Activated CD8-positive, alpha-beta memory T cell treated with anti-CD3 and anti-CD28 coated beads for 24 hours (primary cell): Measurements from ENCODE around the gene NCKAP5.

Source experiments
- DNase-seq: peaks from one replicate; pipeline ENCODE4 v3.0.0-alpha.2; 2020

The NCKAP5 gene

DNA sequence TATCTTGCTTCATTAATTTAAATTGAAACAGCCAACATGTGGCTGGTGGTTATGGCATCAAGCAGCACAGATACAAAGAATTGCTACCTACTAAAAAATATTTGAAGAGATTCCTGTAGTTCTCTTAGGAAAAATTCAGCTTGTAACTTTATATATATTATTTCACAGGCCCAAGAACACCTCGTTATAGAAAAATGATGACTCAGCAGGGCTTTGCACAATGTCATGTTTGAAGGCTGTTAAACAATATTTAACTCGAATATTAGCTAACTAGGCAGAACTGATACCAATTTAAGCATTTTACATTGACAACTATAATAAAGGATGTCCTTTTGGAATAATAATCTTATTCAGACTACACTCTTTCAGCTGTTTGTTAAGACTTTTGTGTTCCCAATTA, 795.9 kb downstream of the NCKAP5 start:
- DNase-seq = no peak

DNA sequence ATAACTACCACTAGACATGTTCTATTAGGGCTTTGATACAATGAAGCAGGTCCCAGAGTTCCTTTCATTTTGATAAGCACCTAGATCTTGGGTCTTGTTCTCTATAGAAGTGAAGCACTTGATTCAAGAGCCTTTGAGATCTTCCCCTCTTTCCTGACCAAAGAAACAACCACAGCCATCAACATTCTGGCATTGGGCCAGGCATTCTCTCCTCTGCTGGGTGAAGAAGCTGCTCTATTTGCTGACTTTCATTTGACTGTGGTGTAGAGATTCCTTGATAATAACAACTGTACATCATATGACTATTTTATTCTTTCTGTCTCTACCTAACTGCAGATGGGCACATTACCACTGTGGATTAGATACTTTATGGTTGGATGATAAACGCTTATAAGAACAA, 801.7 kb downstream of the NCKAP5 start:
- DNase-seq = no peak

DNA sequence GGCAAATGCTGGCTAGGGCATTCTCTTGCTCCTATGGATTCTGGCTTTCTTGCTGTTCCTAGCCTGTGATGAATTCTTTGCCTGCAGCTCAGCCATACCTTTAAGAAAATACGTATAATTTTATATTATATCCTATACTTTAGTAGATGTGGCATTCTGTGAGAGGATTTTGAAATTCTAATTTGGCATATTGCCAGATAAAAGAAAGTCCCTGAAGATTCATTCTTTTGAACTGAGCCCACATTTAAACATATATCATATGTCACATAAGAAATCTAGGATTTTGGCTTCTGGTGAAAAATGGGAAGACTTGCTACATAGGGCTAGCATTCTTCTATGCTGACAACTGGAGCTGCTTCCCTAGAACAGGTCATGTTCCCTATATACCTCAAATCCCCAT, 806.8 kb downstream of the NCKAP5 start:
- no peak for DNase-seq

DNA sequence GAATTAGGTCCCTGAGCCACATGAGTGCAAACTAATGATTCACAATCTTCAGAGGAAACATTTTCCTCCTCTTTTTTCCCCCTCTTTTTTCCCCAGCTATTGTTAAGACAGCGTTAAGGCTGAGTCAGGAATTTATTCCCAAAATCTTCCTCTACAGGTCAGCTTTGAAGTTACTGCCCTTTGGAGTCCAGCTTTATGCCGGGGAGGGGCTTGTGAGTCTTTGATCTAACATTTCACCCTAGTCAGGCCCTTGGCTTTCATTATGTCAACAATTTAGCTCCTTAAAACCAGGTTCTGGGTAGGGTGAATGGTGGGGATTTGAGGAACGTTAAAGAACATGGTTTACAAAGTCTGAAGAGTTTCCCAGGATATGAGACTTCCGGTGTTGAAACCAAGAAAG, 807.3 kb downstream of the NCKAP5 start:
- DNase-seq = no peak

DNA sequence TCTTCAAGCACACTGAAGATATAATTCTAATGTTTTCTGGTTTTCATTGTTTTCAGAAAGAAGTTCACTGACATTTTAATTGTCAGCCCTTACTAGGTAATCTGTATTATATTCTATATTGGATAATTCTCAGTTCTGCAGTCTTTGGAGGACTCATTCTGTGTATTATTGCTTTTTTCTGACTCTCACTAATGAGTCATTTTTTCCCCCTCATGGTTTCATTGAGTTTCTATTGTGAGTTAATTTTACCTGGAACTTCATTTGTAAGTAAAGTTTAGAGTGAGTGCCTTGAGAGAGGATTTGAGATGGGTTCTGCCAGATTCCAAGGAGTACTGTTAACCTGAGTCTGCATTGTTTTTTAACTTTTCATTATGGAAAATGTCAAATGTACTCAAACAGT, 807.9 kb downstream of the NCKAP5 start:
- DNase-seq = no peak

DNA sequence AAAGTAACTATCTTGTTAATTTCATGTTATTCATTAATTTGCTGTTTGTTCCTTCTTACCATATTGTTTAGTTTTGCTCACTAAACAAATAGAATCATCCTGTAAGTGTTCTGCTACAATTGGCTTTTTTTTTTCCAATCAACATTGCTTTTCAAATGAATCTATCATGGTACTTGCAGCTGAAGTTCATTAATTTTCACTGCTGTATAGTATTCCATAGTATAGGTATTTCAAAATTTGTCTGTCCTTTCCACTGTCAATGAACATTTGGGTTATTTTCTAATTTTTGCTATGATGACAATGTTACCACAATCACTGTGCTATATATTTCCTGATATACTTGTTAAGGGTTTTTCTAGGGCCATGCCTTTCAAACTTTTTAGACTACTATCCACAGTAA, 809.3 kb downstream of the NCKAP5 start:
- no peak for DNase-seq

DNA sequence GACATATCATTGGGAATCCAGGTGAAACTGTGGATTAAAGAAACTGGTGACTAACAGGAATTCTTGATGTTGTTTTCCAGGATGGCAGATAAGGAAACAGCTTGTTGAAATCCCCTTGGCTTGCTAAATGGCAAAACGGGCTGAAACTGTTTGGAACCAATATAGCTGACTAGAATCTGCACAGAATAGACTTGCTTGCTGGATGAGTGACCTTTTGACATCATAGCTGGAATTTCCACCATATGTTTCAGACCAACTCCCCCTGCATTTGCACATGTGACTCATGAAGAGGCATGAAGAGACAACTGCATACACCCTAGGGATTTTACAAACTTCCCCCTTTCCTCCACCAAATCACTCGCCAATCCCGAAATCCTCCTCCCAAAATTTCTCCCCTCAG, 810.6 kb downstream of the NCKAP5 start:
- no peak for DNase-seq

DNA sequence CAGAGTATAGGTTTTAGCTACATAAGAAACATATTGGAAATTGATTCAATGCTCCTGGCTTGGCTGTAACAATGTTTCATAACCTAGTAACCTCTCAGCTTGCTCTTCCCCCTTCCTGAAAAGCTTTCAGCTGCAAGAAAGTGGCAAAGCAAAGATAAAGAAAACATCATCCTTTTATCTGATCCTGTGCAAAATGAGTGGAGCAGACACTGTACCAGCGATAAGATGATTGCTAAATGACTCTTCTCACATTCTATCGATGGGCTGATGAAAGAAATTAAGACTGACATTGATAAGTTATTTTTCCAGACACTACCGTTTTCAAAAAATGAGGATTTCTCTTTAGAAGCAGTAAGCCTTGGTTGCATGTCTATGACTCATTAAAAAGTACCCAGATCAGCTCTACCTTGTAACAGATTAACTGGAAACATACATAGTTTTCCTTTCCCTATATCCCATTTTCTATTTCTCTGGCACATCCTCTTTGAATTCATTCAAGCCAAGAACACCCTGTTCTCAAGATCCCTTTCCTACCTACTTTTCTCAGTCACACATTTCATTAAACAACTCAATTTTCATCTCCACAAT, 811.2 kb downstream of the NCKAP5 start:
- no peak for DNase-seq

DNA sequence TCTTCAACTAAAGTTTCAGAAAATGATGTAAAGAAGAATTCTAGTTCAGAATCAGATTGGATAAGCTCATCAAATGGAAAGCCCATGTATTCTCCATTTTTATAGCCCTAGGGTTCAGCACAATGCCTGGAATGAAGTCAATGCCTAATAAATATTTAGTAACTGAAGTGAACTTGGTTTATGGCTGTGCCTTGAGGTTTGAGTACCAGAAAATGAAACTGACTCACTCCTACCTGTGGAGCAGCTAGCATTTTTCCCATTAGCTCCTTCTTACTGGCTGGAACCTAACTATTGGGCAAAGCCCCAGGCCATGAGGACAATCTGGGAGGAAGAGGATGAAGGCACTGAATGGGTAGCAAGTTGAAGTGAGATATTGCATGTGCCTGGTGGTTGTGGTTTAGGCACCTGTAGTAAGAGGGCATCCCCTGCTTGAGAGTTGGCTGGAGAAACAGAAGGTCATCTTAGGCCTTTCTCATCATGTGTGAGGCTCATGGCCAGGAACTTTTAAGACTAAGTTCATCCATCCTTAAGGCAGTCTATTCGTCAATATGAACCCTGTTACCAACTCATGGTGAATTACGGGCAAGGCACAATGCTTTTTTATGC, 813.3 kb downstream of the NCKAP5 start:
- no peak for DNase-seq

DNA sequence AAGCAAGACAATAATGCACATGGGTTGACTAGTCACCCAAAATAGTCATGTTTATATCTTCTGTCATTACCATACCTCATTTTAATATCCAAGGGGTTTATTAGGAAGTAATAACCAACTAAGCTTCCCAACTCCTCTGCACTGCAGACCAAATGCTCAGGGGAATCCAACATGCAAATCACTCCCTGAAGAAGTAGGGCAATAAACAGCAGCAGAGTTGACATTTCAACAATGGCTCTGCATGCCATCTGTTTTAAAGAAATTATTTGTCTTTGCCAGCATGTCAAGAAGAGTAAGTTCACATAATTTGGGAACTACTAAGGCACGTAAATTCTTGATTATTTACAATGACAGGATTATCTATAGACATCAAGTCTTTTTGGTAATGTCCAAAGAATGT, 813.9 kb downstream of the NCKAP5 start:
- no peak for DNase-seq

DNA sequence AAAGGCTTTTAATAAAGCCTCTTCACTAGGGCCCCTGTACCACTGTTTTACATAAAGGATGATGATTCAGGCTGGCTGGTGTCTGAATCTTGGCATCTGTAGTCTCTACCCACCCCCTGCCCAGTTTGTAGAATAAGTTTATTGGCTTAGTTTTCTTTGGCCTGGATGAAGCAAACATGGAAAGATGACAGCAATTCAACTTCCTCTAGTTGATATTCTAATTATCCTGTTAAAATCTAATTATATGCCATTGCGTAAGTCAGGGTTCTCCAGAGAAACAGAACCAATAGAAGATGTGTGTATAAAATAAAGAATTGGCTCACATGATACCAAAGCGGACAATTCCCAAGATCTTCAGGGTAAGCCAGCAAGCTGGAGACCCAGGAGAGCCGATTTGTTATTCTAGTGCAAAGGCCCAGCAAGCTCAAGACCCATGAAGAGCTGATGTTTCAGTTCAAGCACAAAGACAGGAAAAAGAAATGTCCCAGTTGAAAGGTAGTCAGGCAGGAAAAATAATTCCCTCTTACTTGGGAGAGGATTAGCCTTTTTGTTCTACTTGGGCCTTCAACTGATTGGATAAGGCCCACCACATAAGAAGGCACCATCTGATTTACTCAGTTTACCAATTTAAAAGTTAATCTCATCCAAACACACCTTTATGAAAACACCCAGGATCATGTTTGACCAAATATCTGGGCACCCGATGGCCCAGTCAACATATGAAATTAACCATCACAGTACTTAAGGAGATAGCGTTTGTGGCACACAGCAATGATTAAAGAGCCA, 815.6 kb downstream of the NCKAP5 start:
- DNase-seq = no peak

DNA sequence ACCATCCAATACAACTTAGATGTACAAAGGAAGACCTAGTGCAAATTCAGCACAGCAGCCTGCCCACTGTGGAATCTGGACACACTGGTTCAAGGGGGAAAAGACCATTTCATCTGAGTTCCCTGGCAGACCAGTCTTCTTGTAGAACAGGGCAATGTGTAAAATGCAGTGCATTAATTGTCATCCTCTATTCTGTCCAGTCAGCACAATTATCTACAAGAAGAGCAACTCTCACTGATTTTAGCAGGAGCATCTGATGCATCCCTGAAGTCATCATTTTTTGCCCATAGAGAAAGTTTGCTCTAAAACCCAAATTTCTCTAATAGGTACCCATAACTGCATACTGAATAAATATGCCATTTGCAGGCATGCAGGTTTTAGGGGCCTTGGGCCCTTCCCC, 816.4 kb downstream of the NCKAP5 start:
- DNase-seq = no peak

DNA sequence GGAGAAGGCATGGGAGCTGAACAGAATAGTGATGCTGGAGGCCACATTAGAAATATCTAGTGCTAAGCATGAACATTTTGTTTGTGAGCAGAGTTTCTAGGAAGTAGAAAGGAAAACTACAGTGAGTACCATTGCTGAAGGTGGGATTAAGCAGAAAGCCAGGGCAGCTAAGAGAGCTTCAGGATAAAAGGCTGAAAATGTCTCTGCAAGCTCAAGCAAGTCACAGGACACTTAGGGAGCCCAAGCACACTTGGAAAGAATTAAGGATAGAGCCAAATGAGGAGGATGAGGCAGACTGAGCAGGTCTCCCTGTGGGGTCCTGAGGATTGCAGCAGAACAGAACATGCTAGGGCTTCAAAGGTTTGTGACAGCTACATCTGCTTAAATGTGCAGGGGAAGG, 817.7 kb downstream of the NCKAP5 start:
- no peak for DNase-seq

DNA sequence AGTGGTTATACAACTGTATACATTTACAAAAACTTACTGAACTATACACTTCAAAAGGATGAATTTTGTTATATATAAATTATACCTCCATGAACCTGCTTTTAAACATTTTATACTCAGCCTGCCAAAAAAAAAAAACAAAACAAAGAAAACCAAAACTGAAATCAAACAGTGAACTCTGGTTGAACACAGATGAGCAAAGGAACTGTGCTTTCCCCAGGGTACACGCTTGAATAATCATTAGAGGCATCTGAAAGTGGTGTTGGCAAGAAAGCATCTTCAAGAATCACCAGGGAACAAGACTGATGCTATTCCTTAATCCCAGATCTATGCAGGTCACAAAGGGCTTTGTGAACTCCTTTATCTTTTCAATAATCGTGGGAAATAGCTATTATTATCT, 821.2 kb downstream of the NCKAP5 start:
- no peak for DNase-seq

DNA sequence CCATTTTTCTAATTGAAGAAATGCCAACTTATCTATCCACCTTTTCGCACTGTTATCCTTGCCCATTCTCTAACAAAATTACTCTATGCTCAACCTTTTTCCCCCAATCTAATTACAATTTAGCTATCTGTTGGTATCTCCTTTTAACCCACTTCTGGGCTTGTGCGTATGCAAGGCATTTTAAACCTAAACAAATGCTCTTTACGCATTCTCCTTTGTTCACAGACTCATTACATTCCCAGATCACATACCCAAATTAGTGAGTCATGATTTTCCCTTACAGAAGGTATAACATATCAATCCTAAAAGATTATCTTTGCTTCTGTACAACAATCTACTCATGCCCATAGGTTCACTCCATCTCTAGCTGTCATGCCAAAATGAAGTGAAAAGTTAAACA, 826.5 kb downstream of the NCKAP5 start:
- DNase-seq = no peak

DNA sequence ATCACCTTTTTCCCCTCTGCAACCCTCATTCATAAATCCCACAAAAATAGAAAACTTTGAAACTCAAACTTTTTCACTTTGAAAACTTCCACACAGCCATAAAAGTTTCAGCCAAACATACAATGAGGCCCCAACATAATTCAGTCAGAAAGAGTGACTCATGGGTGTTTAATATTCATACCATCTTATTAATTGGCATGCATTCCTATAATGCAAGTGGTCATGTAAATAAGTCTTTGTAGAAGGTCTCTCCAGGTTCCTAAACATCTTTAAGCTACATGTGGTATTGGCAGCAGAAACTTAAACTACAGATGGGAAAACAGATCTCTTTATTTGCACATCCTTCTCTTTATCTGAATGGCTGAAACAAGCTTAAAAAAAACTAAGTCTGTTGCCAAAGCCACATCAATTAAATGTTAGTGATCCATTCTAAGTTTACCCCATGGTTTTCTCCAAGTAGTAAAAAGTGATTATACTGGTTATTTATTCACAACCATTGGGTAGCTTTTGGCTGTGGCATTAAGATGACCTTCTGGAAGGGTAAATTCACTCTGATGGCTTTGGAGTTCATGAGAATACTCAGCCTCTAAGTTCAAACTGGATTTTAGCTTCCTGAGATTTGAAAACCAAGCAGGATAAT, 828.1 kb downstream of the NCKAP5 start:
- no peak for DNase-seq

DNA sequence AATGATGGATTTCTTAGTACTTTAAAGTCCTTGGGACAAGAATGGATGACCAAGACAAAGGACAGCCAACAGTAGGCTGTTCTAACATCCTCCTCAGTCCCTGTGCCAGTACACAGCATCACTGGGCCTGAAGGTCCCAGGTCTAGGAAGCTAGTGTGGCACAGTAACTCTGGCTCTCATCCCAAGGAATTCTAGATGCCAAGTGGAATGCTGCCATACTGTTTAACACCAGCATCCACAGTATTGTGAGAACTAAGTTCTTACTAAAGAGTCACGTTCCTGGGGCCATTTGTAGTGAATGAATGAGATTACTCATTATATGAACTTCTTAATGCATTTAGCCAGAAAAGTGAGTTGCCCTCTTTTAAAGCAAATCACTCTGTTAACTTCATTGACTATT, 830.0 kb downstream of the NCKAP5 start:
- no peak for DNase-seq

DNA sequence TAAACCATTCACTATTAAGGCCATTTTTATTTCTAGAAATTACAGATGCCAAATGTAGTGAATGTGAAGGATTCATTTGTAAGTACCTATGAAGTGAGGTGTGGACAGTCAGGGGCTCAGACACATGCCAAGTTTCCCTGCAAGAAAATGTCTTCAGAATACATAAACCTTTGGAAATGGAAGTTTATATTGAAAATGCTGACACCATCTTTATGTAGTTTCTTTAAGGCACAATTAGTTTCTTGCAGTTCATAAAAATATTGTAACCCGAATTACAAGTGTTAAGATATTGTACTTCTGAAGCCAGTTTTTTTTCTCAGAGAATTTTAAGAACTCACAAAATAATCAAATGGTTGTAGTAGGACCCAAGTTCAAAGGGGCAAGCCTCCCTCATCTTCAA, 832.2 kb downstream of the NCKAP5 start:
- no peak for DNase-seq

DNA sequence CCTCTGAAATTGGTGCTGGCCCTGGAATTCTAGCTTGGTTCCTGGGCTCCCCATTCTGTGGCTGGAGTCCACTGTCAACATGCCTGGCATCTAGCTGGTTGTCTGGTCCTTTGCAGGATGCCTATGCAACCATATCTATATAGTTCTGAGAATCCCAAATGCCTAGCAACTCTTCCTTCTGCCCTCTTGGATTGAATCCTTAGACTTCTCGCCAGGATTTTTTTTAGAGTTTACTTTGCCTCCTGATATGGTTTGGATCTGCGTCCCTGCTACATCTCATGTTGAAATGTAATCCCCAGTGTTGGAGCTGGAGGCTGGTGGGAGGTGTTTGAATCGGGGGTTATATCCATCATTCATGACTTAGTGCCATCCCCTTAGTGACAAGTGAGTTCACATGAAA, 833.3 kb downstream of the NCKAP5 start:
- DNase-seq = no peak

DNA sequence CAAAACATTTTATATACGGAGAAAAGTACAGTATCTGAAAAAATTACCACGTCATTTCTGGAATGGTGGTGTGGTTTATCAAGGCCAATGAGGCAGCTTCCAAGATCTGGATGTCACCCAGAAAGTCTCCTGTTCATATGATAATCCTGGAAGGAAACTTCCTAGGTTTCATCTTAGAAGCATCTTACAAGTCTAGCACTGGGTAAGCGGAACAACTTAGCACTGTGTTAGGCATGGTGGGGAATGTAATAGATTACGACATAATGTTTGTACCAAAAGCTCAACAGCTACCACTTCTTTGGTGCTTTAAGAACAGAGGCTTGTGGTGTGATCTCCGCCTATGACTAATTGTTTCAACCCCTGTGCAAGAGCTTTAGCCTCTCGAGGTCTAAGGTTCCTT, 835.2 kb downstream of the NCKAP5 start:
- DNase-seq = no peak

DNA sequence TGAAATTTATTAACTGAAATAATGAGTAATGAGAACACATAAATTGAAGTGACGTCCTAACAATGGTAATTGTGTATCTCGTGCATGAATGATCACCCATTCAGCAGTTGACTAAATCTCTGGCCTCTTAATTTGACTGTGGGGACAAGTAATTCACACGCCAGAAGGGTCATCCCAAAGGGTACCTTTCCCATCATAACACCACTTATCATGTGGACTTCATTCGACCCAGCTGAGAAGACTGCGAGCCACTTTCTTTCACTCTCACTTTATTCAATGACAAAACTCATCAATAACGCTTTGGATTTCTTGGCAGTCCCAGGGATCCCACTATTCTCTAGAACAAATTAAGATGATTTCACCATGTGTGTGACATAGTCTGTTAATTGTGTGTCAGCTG, 835.6 kb downstream of the NCKAP5 start:
- DNase-seq = no peak

DNA sequence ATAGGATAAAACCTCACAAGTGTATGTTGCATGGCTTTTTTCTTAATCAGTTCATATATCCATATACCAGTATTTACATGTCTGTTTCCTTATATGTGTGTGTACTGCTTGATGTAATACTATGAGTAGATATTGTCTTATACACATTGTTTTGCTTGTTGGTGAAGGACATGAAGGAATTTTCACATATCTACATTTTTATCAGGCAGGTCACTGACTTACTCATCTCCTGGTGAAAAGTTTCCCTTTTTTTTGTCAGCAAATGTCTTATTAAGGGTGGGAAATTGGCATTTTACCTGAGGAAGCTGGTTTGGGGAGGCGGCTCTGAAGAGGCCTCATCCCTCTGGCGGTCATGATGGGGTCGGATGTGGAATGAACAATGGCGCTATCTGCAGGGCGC, 836.8 kb downstream of the NCKAP5 start:
- no peak for DNase-seq

DNA sequence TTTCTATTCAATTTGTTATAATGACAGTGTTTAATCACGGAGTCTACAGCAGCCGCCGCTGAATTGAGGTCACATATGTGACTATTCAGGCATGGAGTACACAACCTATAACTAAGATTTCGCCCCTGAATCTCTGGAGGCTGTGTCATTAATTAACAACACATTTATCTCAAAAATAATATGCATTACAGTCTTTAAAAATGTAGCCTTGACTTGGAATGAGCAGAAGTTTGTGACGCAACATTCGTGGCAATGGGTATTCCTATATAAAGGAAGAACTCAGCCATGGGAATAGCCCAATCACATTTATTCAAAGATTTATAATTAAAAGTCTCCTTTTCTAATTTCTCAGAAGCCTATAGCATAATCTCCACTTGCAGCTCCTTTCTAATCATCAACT, 837.7 kb downstream of the NCKAP5 start:
- no peak for DNase-seq

DNA sequence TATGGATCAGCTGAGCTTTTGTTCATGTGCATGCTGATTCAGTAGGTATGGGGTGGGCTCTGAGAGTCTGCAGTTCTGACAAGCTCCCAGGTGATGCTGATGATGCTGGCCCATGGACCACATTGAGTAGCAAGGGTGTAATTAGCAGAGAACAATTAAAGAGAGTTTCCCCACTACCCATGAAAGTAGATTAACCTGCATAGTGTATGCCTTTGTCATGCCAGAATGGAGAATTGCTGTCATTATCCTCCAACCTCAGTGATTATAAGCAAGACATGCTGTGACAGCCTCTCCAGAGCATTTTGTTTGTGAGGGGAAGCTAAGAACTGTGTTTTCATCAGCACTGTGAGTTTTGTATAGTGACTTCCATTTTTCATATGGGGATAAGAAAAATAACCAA, 838.7 kb downstream of the NCKAP5 start:
- no peak for DNase-seq
